AG04450 (cell line): ENCODE measurements around the gene MMP23B. TPM values are rescaled to one million over a fixed set of nuclear protein-coding genes. Genes with fewer than 3 reads are reported as not detected.

Source experiments
- CTCF ChIA-PET: fragments of 300-600, 350-600 bp; formaldehyde crosslinking; extraction: SDS; loops from one replicate; lab custom pipeline; 2022; ENCODE audit warnings: antibody characterized with exemption, inconsistent platforms; lab: Charles Lee
- POLR2A ChIA-PET: fragments of 350-600 bp; formaldehyde crosslinking; extraction: SDS; loops from one replicate; lab custom pipeline; 2021; ENCODE audit warnings: antibody characterized with exemption, inconsistent platforms; lab: Yijun Ruan, JAX
- DNase-seq: peaks from one replicate; pipeline ENCODE4 v3.0.0-alpha.2; 2011; ENCODE audit warnings: low read depth, low spot score
- H3K27ac ChIP-seq: one replicate; pipeline ENCODE4 v1.5.1; 2012; ENCODE audit warnings: low read depth, low read length, control low read depth
- H3K27me3 ChIP-seq: one replicate; pipeline ENCODE4 v1.6.0; 2012; ENCODE audit warnings: low read length; ENCODE audit not compliant: control insufficient read depth, insufficient read depth
- H3K4me3 ChIP-seq: 2 replicates; pipeline ENCODE4 v1.5.1; 2011; ENCODE audit warnings: mild to moderate bottlenecking, low read depth, low read length, control low read depth
- H3K9me3 ChIP-seq: 2 replicates; pipeline ENCODE4 v1.5.1; 2012; ENCODE audit warnings: low read length; ENCODE audit not compliant: control insufficient read depth, insufficient read depth
- polyA minus RNA-seq: library from RNA; depleted of rRNA, polyadenylated mRNA; stranded (reverse); fragments of >200 nt; gene quantifications from 2 replicates; pipeline ENCODE4 v1.2.3, GENCODE V29; 2011; rRNA and poly(A)+ RNA removed
- polyA plus RNA-seq: library from polyadenylated mRNA; depleted of rRNA; stranded (reverse); fragments of >200 nt; gene quantifications from 2 replicates; pipeline ENCODE4 v1.2.3, GENCODE V29; 2011; rRNA removed
- TF ChIP-seq, protein P1 (sequence below): IDR thresholded peaks from 2 replicates; pipeline ENCODE4 v1.5.1; 2011; ENCODE audit warnings: low read depth, low read length, control low read depth, inconsistent platforms

Gene MMP23B
- polyA plus RNA-seq (4.9 and 7.1 TPM in 2 replicates), polyA minus RNA-seq (0.97 TPM in 1 of 2 replicates, not detected in the other)

DNA sequence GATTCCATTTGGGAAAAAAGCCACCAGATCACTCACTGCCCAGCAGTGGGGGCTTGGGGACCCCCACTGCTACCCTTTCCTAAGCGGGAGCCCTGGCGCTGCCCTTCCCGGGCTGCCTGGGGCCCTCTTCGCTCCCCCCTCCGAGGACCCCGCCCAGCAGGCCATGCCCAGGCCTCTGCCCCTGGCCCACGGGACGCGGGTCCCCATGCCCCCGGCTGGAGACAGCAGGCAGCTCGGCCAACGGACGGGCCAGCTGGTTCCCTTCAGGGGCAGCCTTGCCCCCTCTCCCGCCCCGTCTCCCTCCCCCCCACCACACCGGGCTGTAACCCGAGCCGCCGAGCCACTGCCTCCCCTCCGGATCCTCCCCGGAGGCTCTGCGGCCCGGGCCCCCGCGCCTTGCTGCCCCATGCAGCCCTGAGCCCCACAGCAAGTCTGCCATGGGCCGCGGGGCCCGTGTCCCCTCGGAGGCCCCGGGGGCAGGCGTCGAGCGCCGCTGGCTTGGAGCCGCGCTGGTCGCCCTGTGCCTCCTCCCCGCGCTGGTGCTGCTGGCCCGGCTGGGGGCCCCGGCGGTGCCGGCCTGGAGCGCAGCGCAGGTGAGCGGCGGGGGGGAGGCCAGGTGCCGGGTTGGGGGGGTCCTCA lies at the start of gene MMP23B:
Gene MMP23B, plus strand, starts transcription at position 392 of the 639 bp plus-strand sequence. Its CDS starts 46 bp downstream, at position 438.
- TF ChIP-seq, protein P1, sequence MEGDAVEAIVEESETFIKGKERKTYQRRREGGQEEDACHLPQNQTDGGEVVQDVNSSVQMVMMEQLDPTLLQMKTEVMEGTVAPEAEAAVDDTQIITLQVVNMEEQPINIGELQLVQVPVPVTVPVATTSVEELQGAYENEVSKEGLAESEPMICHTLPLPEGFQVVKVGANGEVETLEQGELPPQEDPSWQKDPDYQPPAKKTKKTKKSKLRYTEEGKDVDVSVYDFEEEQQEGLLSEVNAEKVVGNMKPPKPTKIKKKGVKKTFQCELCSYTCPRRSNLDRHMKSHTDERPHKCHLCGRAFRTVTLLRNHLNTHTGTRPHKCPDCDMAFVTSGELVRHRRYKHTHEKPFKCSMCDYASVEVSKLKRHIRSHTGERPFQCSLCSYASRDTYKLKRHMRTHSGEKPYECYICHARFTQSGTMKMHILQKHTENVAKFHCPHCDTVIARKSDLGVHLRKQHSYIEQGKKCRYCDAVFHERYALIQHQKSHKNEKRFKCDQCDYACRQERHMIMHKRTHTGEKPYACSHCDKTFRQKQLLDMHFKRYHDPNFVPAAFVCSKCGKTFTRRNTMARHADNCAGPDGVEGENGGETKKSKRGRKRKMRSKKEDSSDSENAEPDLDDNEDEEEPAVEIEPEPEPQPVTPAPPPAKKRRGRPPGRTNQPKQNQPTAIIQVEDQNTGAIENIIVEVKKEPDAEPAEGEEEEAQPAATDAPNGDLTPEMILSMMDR, result no peak
- CTCF ChIA-PET, result no interaction called here
- Histone ChIP-seq H3K9me3 (no peaks in the 10 kb centered on the region; the same call in 1 of the 2 replicates), H3K27me3 (peaks cover 3% of the 10 kb centered on the region), H3K27ac (no peak within 1 kb of the TSS), H3K4me3 (peak within 1 kb of the TSS; percentile 36; the same call in 1 of the 2 replicates)
- no peak for DNase-seq
- POLR2A ChIA-PET, result interaction anchor here (0.6 to 2.7 kb wide), 3 partner anchors 17 to 216 kb away, joined by 3 to 12 read pairs (median 4); partner anchors contain the start of gene MIB2

DNA sequence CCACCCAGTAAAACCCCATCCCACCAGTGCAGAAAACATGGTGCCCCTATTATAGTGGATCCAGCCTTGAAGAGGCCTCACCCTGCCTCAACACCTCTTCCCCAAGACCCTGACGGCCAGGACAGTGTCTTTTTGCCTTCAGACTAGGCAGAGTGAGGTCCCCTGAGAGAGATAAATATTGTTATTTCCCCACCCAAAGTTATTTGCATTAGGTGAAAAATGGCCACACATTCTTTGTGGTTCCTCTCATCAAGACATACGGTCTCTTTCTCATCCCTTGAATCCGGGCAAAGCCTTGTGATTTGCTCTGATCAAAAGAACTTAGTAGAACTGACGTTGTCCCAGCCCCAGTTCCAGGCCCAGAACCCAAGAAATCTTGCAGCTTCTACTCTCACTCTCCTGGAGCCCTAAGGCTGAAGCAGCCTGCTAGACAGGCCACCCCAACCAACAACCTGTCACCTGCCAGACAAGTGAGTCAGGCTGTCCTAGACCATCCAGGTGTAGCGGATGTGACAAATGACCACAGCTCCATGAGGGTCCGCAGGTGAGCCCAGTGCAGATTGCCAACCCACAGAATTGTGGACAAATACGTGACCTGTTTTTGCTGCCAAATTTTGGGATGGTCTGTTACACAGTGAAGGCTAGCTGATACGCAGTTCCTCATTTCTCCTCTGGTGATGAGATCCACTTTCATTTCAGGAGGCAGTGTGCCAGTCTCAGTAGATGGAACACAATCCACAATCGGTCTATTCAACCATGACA lies 49.2 kb upstream of the MMP23B start:
- CTCF ChIA-PET, result no interaction called here
- H3K27me3 ChIP-seq, result peaks cover 18% of the 10 kb centered on the region
- H3K27ac ChIP-seq, result no peak overlapping the region
- TF ChIP-seq, protein P1, result no peak
- no peak for DNase-seq
- POLR2A ChIA-PET, result no interaction called here
- no peaks in the 10 kb centered on the region for H3K9me3 ChIP-seq
- H3K4me3 ChIP-seq, result no peak overlapping the region

DNA sequence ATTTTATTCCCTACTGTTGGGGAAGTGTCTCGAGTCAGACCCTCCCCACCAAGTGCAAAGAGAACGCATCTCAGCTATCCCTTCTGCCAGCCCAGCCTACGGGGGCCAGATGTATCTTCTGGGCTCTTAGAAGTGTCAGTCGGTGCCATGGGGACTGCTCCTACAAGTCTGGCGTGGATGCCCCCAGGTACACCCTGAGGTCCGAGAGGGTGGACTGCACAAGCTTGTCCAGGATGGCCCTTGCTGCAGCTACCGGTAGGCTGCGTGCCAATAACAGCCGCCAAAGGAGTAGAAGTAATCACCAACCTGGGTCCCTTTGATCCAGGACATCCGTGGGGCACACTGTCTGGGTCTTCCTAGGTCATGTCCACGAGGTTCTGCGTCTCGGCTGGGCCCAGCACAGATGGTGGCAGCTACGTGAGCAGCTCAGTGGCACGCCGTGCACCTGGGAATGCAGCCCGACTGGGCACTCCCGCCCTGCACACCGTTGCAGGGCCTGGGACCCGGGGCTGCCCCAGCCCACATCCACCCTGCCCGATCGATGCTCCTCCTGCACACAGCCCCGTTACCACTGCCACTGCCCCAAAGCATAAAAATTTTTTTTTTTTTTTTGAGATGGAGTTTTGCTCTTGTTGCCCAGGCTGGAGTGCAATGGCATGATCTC lies 48.5 kb upstream of the MMP23B start:
- POLR2A ChIA-PET, result no interaction called here
- no peak for DNase-seq

DNA sequence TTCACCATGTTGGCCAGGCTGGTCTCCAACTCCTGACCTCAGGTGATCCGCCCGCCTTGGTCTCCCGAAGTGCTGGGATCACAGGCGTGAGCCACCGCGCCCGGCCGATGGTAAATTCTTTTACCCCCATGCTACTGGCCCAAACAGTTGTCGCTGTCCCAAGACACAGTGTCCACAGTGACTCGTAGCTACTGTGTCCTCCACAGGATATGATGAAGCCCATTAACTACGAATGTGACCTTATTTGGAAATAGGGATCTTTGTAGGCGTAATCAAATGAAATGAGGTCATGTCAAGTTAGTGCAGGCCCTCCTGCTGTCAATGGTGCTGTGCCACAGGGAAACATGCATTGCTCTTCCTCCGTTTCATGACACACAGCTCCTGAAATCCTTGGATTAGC lies 40.5 kb upstream of the MMP23B start:
- TF ChIP-seq, protein P1, result no peak
- Histone ChIP-seq H3K9me3 (no peaks in the 10 kb centered on the region), H3K27ac (no peak overlapping the region), H3K27me3 (peaks cover 14% of the 10 kb centered on the region), H3K4me3 (no peak overlapping the region)
- DNase-seq, result no peak
- ChIA-PET CTCF (no interaction called here), POLR2A (no interaction called here)

More for the DNA sequence above, 48.5 kb upstream of the MMP23B start:
- Histone ChIP-seq H3K4me3 (no peak overlapping the region), H3K27me3 (peaks cover 17% of the 10 kb centered on the region), H3K27ac (no peak overlapping the region), H3K9me3 (no peaks in the 10 kb centered on the region)
- TF ChIP-seq, protein P1, result no peak
- CTCF ChIA-PET, result no interaction called here
